Natural killer cell (primary cell): ENCODE data around the gene RGP1. TPM values are rescaled to one million over a fixed set of nuclear protein-coding genes. Genes with fewer than 3 reads are reported as not detected.

ENCODE experiments used
- ATAC-seq, 3 donors: fragments of 150-1000 bp in 2 of 3; fragments of 200-7000 bp in 1 of 3; cut with Tn5 transposase; 1 replicate in 1 of 3; 2 replicates in 2 of 3; pipeline ENCODE4 v1.10.0; 2021; ENCODE audit warnings: mild to moderate bottlenecking in 2 of 3, moderate library complexity in 2 of 3
- DNase-seq, 2 donors: peaks; one replicate each; pipeline versions ENCODE4 v3.0.0 to v3.0.0-alpha.2; 2013 to 2021; ENCODE audit warnings: mixed read lengths in 1 of 2
- H3K27ac ChIP-seq: one replicate; pipeline ENCODE4 v1.5.1; 2013; ENCODE audit warnings: mild to moderate bottlenecking, low read length
- H3K27me3 ChIP-seq: one replicate; pipeline ENCODE4 v1.6.1; 2013; ENCODE audit warnings: low read length; ENCODE audit not compliant: control insufficient read depth, insufficient read depth
- H3K36me3 ChIP-seq: one replicate; pipeline ENCODE4 v1.6.1; 2013; ENCODE audit warnings: low read length; ENCODE audit not compliant: control insufficient read depth, insufficient read depth
- H3K4me1 ChIP-seq: one replicate; pipeline ENCODE4 v1.6.1; 2013; ENCODE audit warnings: low read length; ENCODE audit not compliant: control insufficient read depth, insufficient read depth
- H3K4me3 ChIP-seq: one replicate; pipeline ENCODE4 v1.5.1; 2013; ENCODE audit warnings: low read length
- H3K9me3 ChIP-seq: one replicate; pipeline ENCODE4 v1.6.1; 2013; ENCODE audit warnings: low read length; ENCODE audit not compliant: control insufficient read depth, insufficient read depth
- H3K27ac Mint-ChIP-seq, 2 donors: one replicate each; pipeline ENCODE4 v1.8.0; 2022; ENCODE audit warnings: mild to moderate bottlenecking in 2 of 2, mixed read lengths in 2 of 2, moderate library complexity in 1 of 2
- H3K27me3 Mint-ChIP-seq, 2 donors: one replicate each; pipeline ENCODE4 v1.8.0; 2022; ENCODE audit warnings: low read depth in 2 of 2, mixed read lengths in 2 of 2
- H3K36me3 Mint-ChIP-seq: one replicate; pipeline ENCODE4 v1.8.0; 2022; ENCODE audit warnings: mixed read lengths
- H3K4me1 Mint-ChIP-seq, 2 donors: one replicate each; pipeline ENCODE4 v1.8.0; 2022; ENCODE audit warnings: mixed read lengths in 2 of 2
- H3K4me3 Mint-ChIP-seq: one replicate; pipeline ENCODE4 v1.8.0; 2022; ENCODE audit warnings: mild to moderate bottlenecking, moderate library complexity, mixed read lengths
- H3K9me3 Mint-ChIP-seq, 2 donors: one replicate each; pipeline ENCODE4 v1.8.0; 2022; ENCODE audit warnings: mixed read lengths in 2 of 2
- CTCF ChIP-seq: fragments of 200-600 bp; IDR thresholded peaks from one replicate; pipeline ENCODE4 v1.8.0; 2022; ENCODE audit warnings: antibody characterized with exemption
- WGBS: methylation state at CpG from one replicate; pipeline ENCODE4 v1.1.7; 2013; ENCODE audit warnings: missing lambda C conversion rate; ENCODE audit not compliant: insufficient coverage; 5-methylcytosine and 5-hydroxymethylcytosine counted together
- intact Hi-C: fragments of 100-400 bp; cut with micrococcal nuclease; formaldehyde crosslinking; loops from one replicate; pipeline ENCODE4 v1.14.2; 2022
- total RNA-seq, 4 donors: library from RNA; stranded (reverse); fragments of 120-200 nt in 1 of 4; gene quantifications; one replicate each; pipeline versions ENCODE4 v1.2.3 to v1.2.4, GENCODE V29; 2013 to 2022

The RGP1 gene
- total RNA-seq, 3 donors from 2014 or later (not counting 1 experiment from before 2014, with no cell fraction given): 22.3 to 26.4 (median 23.3) TPM

GRCh38 chr9:35719546-35719945 is 29.5 kb upstream of the RGP1 start:
- DNase-seq (no peak), ATAC-seq (no peak)
- H3K36me3 ChIP-seq: peaks cover 98% of the 10 kb centered on the region
- no peak for TF ChIP-seq CTCF
- Mint-ChIP-seq H3K27me3 (no peaks in the 10 kb centered on the region), H3K4me3 (no peak overlapping the region), H3K36me3 (peaks cover 34% of the 10 kb centered on the region), H3K9me3 (no peaks in the 10 kb centered on the region), H3K4me1 (peaks cover 7 to 40% of the 10 kb centered on the region in 2 donors), H3K27ac (peak overlapping the region; percentile 58 to 63)
- WGBS: 96% methylated on average over 4 of the region's 4 CpGs
- peaks cover 3% of the 10 kb centered on the region for H3K4me1 ChIP-seq
- no peaks in the 10 kb centered on the region for H3K9me3 ChIP-seq
- peak overlapping the region; percentile 29 for H3K27ac ChIP-seq
- no peak overlapping the region for H3K4me3 ChIP-seq
- H3K27me3 ChIP-seq: no peaks in the 10 kb centered on the region
- intact Hi-C loops: no loop called here

- no peak overlapping the region for H3K4me3 ChIP-seq
- WGBS: 93% methylated on average over 2 of the region's 2 CpGs
- H3K27me3 ChIP-seq: no peaks in the 10 kb centered on the region
- DNase-seq (no peak), ATAC-seq (no peak)
- no peak overlapping the region for H3K27ac ChIP-seq
- H3K27me3 Mint-ChIP-seq: no peaks in the 10 kb centered on the region
- H3K36me3 Mint-ChIP-seq: peaks cover 23% of the 10 kb centered on the region
- no peaks in the 10 kb centered on the region for H3K9me3 Mint-ChIP-seq
- intact Hi-C loops: no loop called here
- H3K4me3 Mint-ChIP-seq: no peak overlapping the region
- H3K9me3 ChIP-seq: no peaks in the 10 kb centered on the region
- H3K4me1 Mint-ChIP-seq: peaks cover 14 to 34% of the 10 kb centered on the region in 2 donors
- H3K27ac Mint-ChIP-seq: peak overlapping the region in 1 of 2 donors; percentile 21
- no peak for TF ChIP-seq CTCF
- peaks cover 27% of the 10 kb centered on the region for H3K4me1 ChIP-seq
- H3K36me3 ChIP-seq: peaks cover 72% of the 10 kb centered on the region
Measured at GRCh38 chr9:35723426-35723825, 25.7 kb upstream of the RGP1 start.

GRCh38 chr9:35723908-35724307 is 25.2 kb upstream of the RGP1 start:
- DNase-seq (no peak), ATAC-seq (no peak)
- no peak overlapping the region for H3K27ac Mint-ChIP-seq
- no peak for TF ChIP-seq CTCF
- Histone ChIP-seq H3K4me1 (peaks cover 30% of the 10 kb centered on the region), H3K9me3 (no peaks in the 10 kb centered on the region), H3K27me3 (no peaks in the 10 kb centered on the region), H3K4me3 (no peak overlapping the region), H3K27ac (no peak overlapping the region), H3K36me3 (peaks cover 67% of the 10 kb centered on the region)
- H3K27me3 Mint-ChIP-seq: no peaks in the 10 kb centered on the region
- intact Hi-C loops: no loop called here
- WGBS: 97% methylated on average over 8 of the region's 8 CpGs
- H3K36me3 Mint-ChIP-seq: peaks cover 23% of the 10 kb centered on the region
- H3K9me3 Mint-ChIP-seq: no peaks in the 10 kb centered on the region
- H3K4me3 Mint-ChIP-seq: no peak overlapping the region
- H3K4me1 Mint-ChIP-seq: peaks cover 14 to 33% of the 10 kb centered on the region in 2 donors

GRCh38 chr9:35725362-35725761 is 23.7 kb upstream of the RGP1 start:
- 95% methylated on average over 11 of the region's 11 CpGs for whole genome bisulfite sequencing
- Mint-ChIP-seq H3K27me3 (no peaks in the 10 kb centered on the region), H3K4me3 (no peak overlapping the region), H3K9me3 (no peaks in the 10 kb centered on the region), H3K36me3 (peaks cover 23% of the 10 kb centered on the region), H3K27ac (peak overlapping the region; percentile 45 to 63), H3K4me1 (peaks cover 14 to 28% of the 10 kb centered on the region in 2 donors)
- Histone ChIP-seq H3K27ac (no peak overlapping the region), H3K4me3 (no peak overlapping the region), H3K9me3 (no peaks in the 10 kb centered on the region), H3K36me3 (peaks cover 53% of the 10 kb centered on the region), H3K4me1 (peaks cover 43% of the 10 kb centered on the region), H3K27me3 (no peaks in the 10 kb centered on the region)
- no peak for DNase-seq
- intact Hi-C loops: no loop called here
- TF ChIP-seq CTCF: no peak
- no peak for ATAC-seq
